ENCODE results near the gene ABHD1.

Gene ABHD1

GRCh38 chr2:27097341-27097740 lies 26.3 kb upstream of the ABHD1 start:
- H3K27me3 ChIP-seq (ENCODE audit: insufficient read depth, low read length, poor library complexity, severe bottlenecking), result no peaks in the 10 kb centered on the region
- H3F3A ChIP-seq (ENCODE audit: low read depth), result no peaks in the 10 kb centered on the region
- H3K36me3 ChIP-seq (ENCODE audit: insufficient read depth, low read length), result no peaks in the 10 kb centered on the region
- H3K4me1 ChIP-seq (ENCODE audit: insufficient read depth, low read length, poor library complexity, severe bottlenecking), result no peaks in the 10 kb centered on the region
- no peaks in the 10 kb centered on the region for H3K79me2 ChIP-seq (ENCODE audit: insufficient read depth, low read length)
- no peaks in the 10 kb centered on the region for H3K9me3 ChIP-seq (ENCODE audit: insufficient read depth, low read depth, low read length)
- TF ChIP-seq EZH2phosphoT487 (IDR thresholded peaks at IDR 0.05; ENCODE audit: borderline replicate concordance), result no peak
- TF ChIP-seq, protein P1, sequence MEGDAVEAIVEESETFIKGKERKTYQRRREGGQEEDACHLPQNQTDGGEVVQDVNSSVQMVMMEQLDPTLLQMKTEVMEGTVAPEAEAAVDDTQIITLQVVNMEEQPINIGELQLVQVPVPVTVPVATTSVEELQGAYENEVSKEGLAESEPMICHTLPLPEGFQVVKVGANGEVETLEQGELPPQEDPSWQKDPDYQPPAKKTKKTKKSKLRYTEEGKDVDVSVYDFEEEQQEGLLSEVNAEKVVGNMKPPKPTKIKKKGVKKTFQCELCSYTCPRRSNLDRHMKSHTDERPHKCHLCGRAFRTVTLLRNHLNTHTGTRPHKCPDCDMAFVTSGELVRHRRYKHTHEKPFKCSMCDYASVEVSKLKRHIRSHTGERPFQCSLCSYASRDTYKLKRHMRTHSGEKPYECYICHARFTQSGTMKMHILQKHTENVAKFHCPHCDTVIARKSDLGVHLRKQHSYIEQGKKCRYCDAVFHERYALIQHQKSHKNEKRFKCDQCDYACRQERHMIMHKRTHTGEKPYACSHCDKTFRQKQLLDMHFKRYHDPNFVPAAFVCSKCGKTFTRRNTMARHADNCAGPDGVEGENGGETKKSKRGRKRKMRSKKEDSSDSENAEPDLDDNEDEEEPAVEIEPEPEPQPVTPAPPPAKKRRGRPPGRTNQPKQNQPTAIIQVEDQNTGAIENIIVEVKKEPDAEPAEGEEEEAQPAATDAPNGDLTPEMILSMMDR (conservative IDR thresholded peaks at IDR 0.05; ENCODE audit: low read length), result no peak
- H3K9ac ChIP-seq (ENCODE audit: low read depth, low read length, poor library complexity, severe bottlenecking), result no peak overlapping the region
- no peak overlapping the region for H3K4me3 ChIP-seq (ENCODE audit: low read length, poor library complexity, severe bottlenecking)
- no peak overlapping the region for H2AFZ ChIP-seq (ENCODE audit: low read length)
- no peak overlapping the region for H3K4me2 ChIP-seq (ENCODE audit: low read depth, low read length, poor library complexity, severe bottlenecking)
- no peaks in the 10 kb centered on the region for H4K20me1 ChIP-seq (ENCODE audit: insufficient read depth, low read length, poor library complexity, severe bottlenecking)
- H3K9me2 ChIP-seq (replicated peaks; ENCODE audit: low read depth, low read length), result no peaks in the 10 kb centered on the region

DNA sequence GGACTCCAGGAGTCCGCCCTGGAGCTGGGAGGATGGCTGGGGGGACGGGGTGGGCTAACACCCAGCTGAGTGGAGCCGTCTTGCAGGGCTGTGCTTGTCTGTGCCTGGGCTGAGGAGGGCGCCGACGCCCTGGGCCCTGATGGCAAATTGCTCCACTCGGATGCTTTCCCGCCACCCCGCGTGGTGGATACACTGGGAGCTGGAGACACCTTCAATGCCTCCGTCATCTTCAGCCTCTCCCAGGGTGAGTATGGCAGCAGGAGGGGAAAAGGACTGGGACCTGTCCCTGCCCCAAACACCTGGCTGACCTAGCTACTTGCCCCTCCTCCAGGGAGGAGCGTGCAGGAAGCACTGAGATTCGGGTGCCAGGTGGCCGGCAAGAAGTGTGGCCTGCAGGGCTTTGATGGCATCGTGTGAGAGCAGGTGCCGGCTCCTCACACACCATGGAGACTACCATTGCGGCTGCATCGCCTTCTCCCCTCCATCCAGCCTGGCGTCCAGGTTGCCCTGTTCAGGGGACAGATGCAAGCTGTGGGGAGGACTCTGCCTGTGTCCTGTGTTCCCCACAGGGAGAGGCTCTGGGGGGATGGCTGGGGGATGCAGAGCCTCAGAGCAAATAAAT lies 24.2 kb upstream of the ABHD1 start:
- Histone ChIP-seq H3F3A (ENCODE audit: low read depth) (no peaks in the 10 kb centered on the region), H3K27me3 (ENCODE audit: insufficient read depth, low read length, poor library complexity, severe bottlenecking) (no peaks in the 10 kb centered on the region), H3K9me2 (replicated peaks; ENCODE audit: low read depth, low read length) (no peaks in the 10 kb centered on the region), H3K9ac (ENCODE audit: low read depth, low read length, poor library complexity, severe bottlenecking) (no peak overlapping the region), H3K4me1 (ENCODE audit: insufficient read depth, low read length, poor library complexity, severe bottlenecking) (no peaks in the 10 kb centered on the region), H2AFZ (ENCODE audit: low read length) (no peak overlapping the region), H3K79me2 (ENCODE audit: insufficient read depth, low read length) (no peaks in the 10 kb centered on the region), H3K4me2 (ENCODE audit: low read depth, low read length, poor library complexity, severe bottlenecking) (no peak overlapping the region), H3K9me3 (ENCODE audit: insufficient read depth, low read depth, low read length) (no peaks in the 10 kb centered on the region), H3K4me3 (ENCODE audit: low read length, poor library complexity, severe bottlenecking) (no peak overlapping the region), H4K20me1 (ENCODE audit: insufficient read depth, low read length, poor library complexity, severe bottlenecking) (no peaks in the 10 kb centered on the region), H3K36me3 (ENCODE audit: insufficient read depth, low read length) (no peaks in the 10 kb centered on the region)
- no peak for TF ChIP-seq EZH2phosphoT487 (IDR thresholded peaks at IDR 0.05; ENCODE audit: borderline replicate concordance)
- TF ChIP-seq, protein P1 (conservative IDR thresholded peaks at IDR 0.05; ENCODE audit: low read length), result no peak

GRCh38 chr2:27100036-27100435 lies 23.6 kb upstream of the ABHD1 start:
- no peaks in the 10 kb centered on the region for H3K9me2 ChIP-seq (replicated peaks; ENCODE audit: low read depth, low read length)
- H3K27me3 ChIP-seq (ENCODE audit: insufficient read depth, low read length, poor library complexity, severe bottlenecking), result no peaks in the 10 kb centered on the region
- TF ChIP-seq, protein P1 (conservative IDR thresholded peaks at IDR 0.05; ENCODE audit: low read length), result no peak
- no peak for TF ChIP-seq EZH2phosphoT487 (IDR thresholded peaks at IDR 0.05; ENCODE audit: borderline replicate concordance)
- H4K20me1 ChIP-seq (ENCODE audit: insufficient read depth, low read length, poor library complexity, severe bottlenecking), result no peaks in the 10 kb centered on the region
- no peaks in the 10 kb centered on the region for H3F3A ChIP-seq (ENCODE audit: low read depth)
- no peaks in the 10 kb centered on the region for H3K4me1 ChIP-seq (ENCODE audit: insufficient read depth, low read length, poor library complexity, severe bottlenecking)
- no peak overlapping the region for H3K4me3 ChIP-seq (ENCODE audit: low read length, poor library complexity, severe bottlenecking)
- H2AFZ ChIP-seq (ENCODE audit: low read length), result no peak overlapping the region
- H3K9me3 ChIP-seq (ENCODE audit: insufficient read depth, low read depth, low read length), result no peaks in the 10 kb centered on the region
- H3K4me2 ChIP-seq (ENCODE audit: low read depth, low read length, poor library complexity, severe bottlenecking), result no peak overlapping the region
- no peaks in the 10 kb centered on the region for H3K36me3 ChIP-seq (ENCODE audit: insufficient read depth, low read length)
- no peak overlapping the region for H3K9ac ChIP-seq (ENCODE audit: low read depth, low read length, poor library complexity, severe bottlenecking)
- H3K79me2 ChIP-seq (ENCODE audit: insufficient read depth, low read length), result no peaks in the 10 kb centered on the region

Measured in Loucy (cell line).